ENCODE data around the gene PHC1.
"Not testable (repeated sequence)": the region's sequence is repeated elsewhere in the genome, so short reads cannot be mapped to it uniquely, and the experiment has no call there.

Gene PHC1

GRCh38 chr12:8911606-8912268 is 2.6 kb upstream of the PHC1 start:
- no peak for DNase-seq

GRCh38 chr12:8912914-8913313 is 1.4 kb upstream of the PHC1 start:
- DNase-seq = peak; percentile 24

- peak; percentile 42 for DNase-seq
Measured at GRCh38 chr12:8913702-8914032, 642 bp upstream of the PHC1 start.

GRCh38 chr12:8914716-8915526 is 612 bp downstream of the PHC1 start:
- DNase-seq = peak; percentile 18

GRCh38 chr12:8916154-8916553 is 1.8 kb downstream of the PHC1 start:
- no peak for DNase-seq

GRCh38 chr12:8917031-8917430 is 2.7 kb downstream of the PHC1 start:
- DNase-seq = no peak

- DNase-seq = no peak
Measured at GRCh38 chr12:8917751-8918150, 3.4 kb downstream of the PHC1 start.

GRCh38 chr12:8919643-8920042 is 5.3 kb downstream of the PHC1 start:
- not testable (repeated sequence) for DNase-seq

GRCh38 chr12:8922544-8922943 is 8.2 kb downstream of the PHC1 start:
- no peak for DNase-seq

- DNase-seq = not testable (repeated sequence)
Measured at GRCh38 chr12:8930655-8931323, 16.5 kb downstream of the PHC1 start.

- not testable (repeated sequence) for DNase-seq
Measured at GRCh38 chr12:8932464-8932863, 18.2 kb downstream of the PHC1 start.

GRCh38 chr12:8934080-8934479 is 19.8 kb downstream of the PHC1 start:
- DNase-seq = not testable (repeated sequence)

- DNase-seq = no peak
Measured at GRCh38 chr12:8936735-8937134, 22.4 kb downstream of the PHC1 start.

GRCh38 chr12:8937842-8938442 is 23.6 kb downstream of the PHC1 start:
- not testable (repeated sequence) for DNase-seq

GRCh38 chr12:8941691-8942478 is 27.6 kb downstream of the PHC1 start:
- no peak for DNase-seq

- DNase-seq = no peak
Measured at GRCh38 chr12:8943565-8944186, 29.4 kb downstream of the PHC1 start.

GRCh38 chr12:8946733-8947132 is 32.4 kb downstream of the PHC1 start:
- no peak for DNase-seq

GRCh38 chr12:8947737-8948136 is 33.4 kb downstream of the PHC1 start:
- no peak for DNase-seq

- DNase-seq = no peak
Measured at GRCh38 chr12:8948701-8949341, 34.5 kb downstream of the PHC1 start.

- DNase-seq = peak; percentile 94
Measured at GRCh38 chr12:8949342-8950220, 35.3 kb downstream of the PHC1 start, which contains the start of gene M6PR. TSS of gene M6PR (minus strand) at chr12:8949645. CDS start at chr12:8946404, 3,241 bp downstream.

GRCh38 chr12:8950221-8950527 is 35.9 kb downstream of the PHC1 start:
- DNase-seq = no peak

All from NCI-H1417 treated with DMSO at 0.1 percent for 48 hours (cell line).